Heart left ventricle (tissue), 16 donors: ENCODE results near the gene LXN. TPM values are rescaled to one million over a fixed set of nuclear protein-coding genes. Genes with fewer than 3 reads are reported as not detected.
A peak's percentile ranks its signal among the peaks of the same experiment; 100 is the strongest.

Experiments used
- ATAC-seq, 4 donors: fragments of 200-7000 bp; cut with Tn5 transposase; one replicate each; pipeline ENCODE4 v1.9.1; 2020 to 2022; ENCODE audit warnings: moderate library complexity in 4 of 4, mild to moderate bottlenecking in 3 of 4, moderate number of reproducible peaks in 1 of 4
- DNase-seq, 5 donors: peaks; one replicate each; pipeline ENCODE4 v3.0.0-alpha.2; 2020
- H3K27ac ChIP-seq, 12 donors: fragments of 200-600 bp; sonication (generic) in 4 of 12; one replicate each; pipeline versions ENCODE4 v1.5.0 to v1.8.0; 2016 to 2022; ENCODE audit warnings: mild to moderate bottlenecking in 2 of 12
- H3K27me3 ChIP-seq, 9 donors: fragments of 200-600 bp; sonication (generic) in 2 of 9; one replicate each; pipeline versions ENCODE4 v1.5.1 to v1.8.0; 2016 to 2022; ENCODE audit warnings: mild to moderate bottlenecking in 3 of 9
- H3K36me3 ChIP-seq, 9 donors: fragments of 200-600 bp; sonication (generic) in 2 of 9; one replicate each; pipeline versions ENCODE4 v1.5.0 to v1.8.0; 2018 to 2022; ENCODE audit warnings: mild to moderate bottlenecking in 2 of 9
- H3K4me1 ChIP-seq, 12 donors: fragments of 200-600 bp; sonication (generic) in 4 of 12; one replicate each; pipeline versions ENCODE4 v1.5.0 to v1.8.0; 2016 to 2022; ENCODE audit warnings: mild to moderate bottlenecking in 3 of 12
- H3K4me3 ChIP-seq, 12 donors: fragments of 200-600 bp; sonication (generic) in 4 of 12; one replicate each; pipeline versions ENCODE4 v1.5.0 to v1.8.0; 2017 to 2022; ENCODE audit warnings: mild to moderate bottlenecking in 9 of 12, moderate library complexity in 4 of 12
- H3K9me3 ChIP-seq, 12 donors: fragments of 200-600 bp; sonication (generic) in 4 of 12; one replicate each; pipeline versions ENCODE4 v1.5.0 to v1.8.0; 2016 to 2022; ENCODE audit warnings: mild to moderate bottlenecking in 1 of 12
- POLR2A ChIP-seq, 2 donors: fragments of 450-650 bp; IDR thresholded peaks; one replicate each; pipeline ENCODE4 v1.6.1; 2017; ENCODE audit warnings: antibody characterized with exemption in 2 of 2, mild to moderate bottlenecking in 2 of 2, moderate library complexity in 2 of 2
- WGBS, 4 donors: extraction: QIAGEN DNeasy Blood & Tissue Kit in 2 of 4; methylation state at CpG; one replicate each; pipeline versions ENCODE4 v1.1.5 to v1.1.7; 2013 to 2018; 5-methylcytosine and 5-hydroxymethylcytosine counted together
- intact Hi-C, 10 donors: fragments of 100-400 bp; cut with DNase I; formaldehyde crosslinking; loops; one replicate each; pipeline versions ENCODE4 v1.11.1 to v1.14.2; 2022
- polyA plus RNA-seq, 2 donors: library from polyadenylated mRNA; stranded (reverse); fragments of 200-250 nt; gene quantifications; one replicate each; pipeline ENCODE4 v1.2.3, GENCODE V29; 2013
- total RNA-seq, 9 donors: library from RNA; depleted of rRNA in 2 of 9; stranded (reverse); fragments of >200 nt in 2 of 9; fragmentation: NEBNext Ultra II Directional in 3 of 9; extraction: Animal tissue kit (Norgen Biotek cat#: 25700) in 3 of 9; gene quantifications; one replicate each; pipeline versions ENCODE4 v1.1.0 to v1.2.4, GENCODE V29; 2016 to 2023
- TF ChIP-seq, protein P1 (sequence below), 12 donors: fragments of 200-600 bp; sonication (generic) in 4 of 12; IDR thresholded peaks; one replicate each; pipeline versions ENCODE4 v1.5.0 to v1.8.0; 2018 to 2022; ENCODE audit warnings: antibody characterized with exemption in 12 of 12, mild to moderate bottlenecking in 5 of 12
- donor health status: ischemic (EF 13 %, LVEDD 7.1; RV severe dilation, severe dysfunction).
- donor health status: healthy with polysubstance abuse.
- donor health status: DM: no; HTN: yes; CAD: no.
- donor health status: DM: no; HTN: no; CAD: no.
- donor health status: ischemic (EF 25% LVEDD 6.9; RV normal size, moderate dysfunction).
- donor health status: ischemic (EF 25% LVEDD 5.7; RV mildly dilated, moderate dysfunction).
- donor health status: healthy.
- donor health status: DM: yes; HTN: yes; CAD: no.
- donor health status: ischemic (EF 35%, LVEDD 5.7; RV mildly dilated, moderate dysfunction).
- donor health status: nonischemic (EF 11% LVEDD 7.7; RV severe dilation, severe dysfunction).
- donor health status: DM: yes; HTN: yes; CAD: no.
- donor health status: PGD.
- donor health status: ischemic (EF 29% LVEDD 5.4; RV normal size, mild dysfunction).
- donor health status: nonischemic (EF 23%, LVEDD 6.1; RV moderate dilation, normal function).

LXN gene
- total and polyA plus RNA-seq, 11 donors = 2.3 to 21.8 (median 3.5) TPM

- Histone ChIP-seq H3K9me3 (no peaks in the 10 kb centered on the region), H3K4me3 (no peak overlapping the region), H3K27ac (no peak overlapping the region), H3K4me1 (peaks cover 0 to 52% (median 21%) of the 10 kb centered on the region in 12 donors), H3K36me3 (peaks cover 0 to 38% (median 10%) of the 10 kb centered on the region in 9 donors), H3K27me3 (no peaks in the 10 kb centered on the region)
- ATAC-seq (no peak), DNase-seq (no peak)
- no peak for TF ChIP-seq POLR2A (IDR thresholded peaks at IDR 0.05)
- 73 to 93% (median 85%) methylated on average over 4 of the region's 4 CpGs for WGBS, 4 donors
- intact Hi-C loops = no loop called here
These were observed 38.2 kb upstream of the LXN start for GRCh38 chr3:158710601-158711000.

DNA sequence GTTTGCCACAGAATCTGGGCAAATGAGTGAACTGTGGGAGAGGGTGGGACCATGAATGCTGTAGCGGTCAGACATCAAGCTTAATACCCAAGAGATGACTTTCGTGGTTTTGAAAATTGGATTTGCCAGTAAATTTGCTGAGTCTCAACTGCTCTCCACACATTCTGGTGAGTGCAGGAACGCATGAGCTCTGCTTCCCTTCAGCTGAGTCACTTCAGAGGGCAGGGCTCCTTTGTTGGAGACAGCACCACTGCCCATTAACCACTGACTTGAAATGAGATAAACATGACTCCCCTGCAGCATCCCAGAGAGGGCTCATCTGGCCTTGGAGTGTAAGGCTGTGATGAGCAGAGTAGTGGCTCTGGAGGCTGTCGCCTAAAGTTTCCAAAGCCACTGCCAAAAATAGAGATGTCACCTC lies 37.2 kb upstream of the LXN start:
- Histone ChIP-seq H3K9me3 (no peaks in the 10 kb centered on the region), H3K27ac (peak overlapping the region in 1 of 12 donors; percentile 14), H3K4me1 (peaks cover 0 to 52% (median 21%) of the 10 kb centered on the region in 12 donors), H3K4me3 (no peak overlapping the region), H3K27me3 (no peaks in the 10 kb centered on the region), H3K36me3 (peaks cover 0 to 41% (median 16%) of the 10 kb centered on the region in 9 donors)
- TF ChIP-seq POLR2A (IDR thresholded peaks at IDR 0.05) = no peak
- TF ChIP-seq, protein P1, sequence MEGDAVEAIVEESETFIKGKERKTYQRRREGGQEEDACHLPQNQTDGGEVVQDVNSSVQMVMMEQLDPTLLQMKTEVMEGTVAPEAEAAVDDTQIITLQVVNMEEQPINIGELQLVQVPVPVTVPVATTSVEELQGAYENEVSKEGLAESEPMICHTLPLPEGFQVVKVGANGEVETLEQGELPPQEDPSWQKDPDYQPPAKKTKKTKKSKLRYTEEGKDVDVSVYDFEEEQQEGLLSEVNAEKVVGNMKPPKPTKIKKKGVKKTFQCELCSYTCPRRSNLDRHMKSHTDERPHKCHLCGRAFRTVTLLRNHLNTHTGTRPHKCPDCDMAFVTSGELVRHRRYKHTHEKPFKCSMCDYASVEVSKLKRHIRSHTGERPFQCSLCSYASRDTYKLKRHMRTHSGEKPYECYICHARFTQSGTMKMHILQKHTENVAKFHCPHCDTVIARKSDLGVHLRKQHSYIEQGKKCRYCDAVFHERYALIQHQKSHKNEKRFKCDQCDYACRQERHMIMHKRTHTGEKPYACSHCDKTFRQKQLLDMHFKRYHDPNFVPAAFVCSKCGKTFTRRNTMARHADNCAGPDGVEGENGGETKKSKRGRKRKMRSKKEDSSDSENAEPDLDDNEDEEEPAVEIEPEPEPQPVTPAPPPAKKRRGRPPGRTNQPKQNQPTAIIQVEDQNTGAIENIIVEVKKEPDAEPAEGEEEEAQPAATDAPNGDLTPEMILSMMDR (IDR thresholded peaks at IDR 0.05) = no peak
- intact Hi-C loops = no loop called here
- DNase-seq (no peak), ATAC-seq (peak; percentile 6 to 67 (median 38))
- WGBS, 4 donors = 51 to 77% (median 70%) methylated on average over 4 of the region's 4 CpGs

DNA sequence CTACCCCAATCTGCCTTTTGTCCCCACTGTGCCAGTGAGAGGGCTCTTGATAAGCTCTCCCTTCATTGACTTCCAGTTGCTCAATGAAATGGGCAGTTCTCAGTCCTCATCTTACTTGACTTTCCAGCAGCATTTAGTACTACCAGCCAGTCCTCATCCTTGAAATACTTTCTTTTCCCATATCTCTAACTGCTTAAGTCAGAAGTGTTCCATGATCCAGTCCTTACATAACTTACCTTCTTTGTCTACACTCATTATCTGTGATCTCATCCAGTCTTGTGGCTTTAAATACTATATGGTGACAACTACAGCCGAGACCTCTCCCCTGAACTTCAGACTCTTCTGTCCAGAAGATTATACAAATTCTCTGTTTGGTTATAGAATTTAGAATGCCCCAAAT lies 31.1 kb upstream of the LXN start:
- H3K36me3 ChIP-seq = peaks cover 0 to 38% (median 14%) of the 10 kb centered on the region in 9 donors
- 60 to 96% (median 80%) methylated on average over 1 of the region's 1 CpG for WGBS, 4 donors

DNA sequence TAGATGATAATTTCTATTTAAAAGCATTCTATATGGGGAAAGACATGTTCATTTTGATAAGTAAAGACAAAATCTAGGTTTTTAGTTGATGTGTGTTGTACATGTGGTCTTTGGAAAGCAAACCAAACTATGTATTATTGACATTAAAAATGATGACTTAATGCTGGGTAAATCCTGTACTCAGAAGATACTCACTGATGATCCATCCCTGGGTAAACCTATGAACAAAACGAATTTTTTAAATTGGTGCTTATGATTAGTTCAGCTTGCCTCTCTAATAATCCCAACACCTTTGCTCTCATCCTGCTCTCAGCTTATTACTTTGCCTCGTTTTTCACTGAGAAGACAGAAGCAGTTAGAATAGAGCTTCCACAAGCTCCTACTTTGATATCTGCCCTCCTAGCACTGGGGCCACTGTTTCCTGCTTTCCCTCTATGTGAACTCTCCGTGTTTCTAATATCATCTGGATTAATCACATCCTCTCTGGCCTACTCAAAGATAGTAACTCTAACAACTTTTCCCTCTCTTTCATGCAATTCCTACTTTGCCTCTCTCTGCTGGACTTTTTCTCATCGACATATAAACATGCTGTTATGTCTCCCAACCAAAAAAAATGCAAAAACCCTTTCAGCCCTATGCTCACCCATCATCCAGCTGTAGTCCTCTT lies 30.5 kb upstream of the LXN start:
- TF ChIP-seq, protein P1 (IDR thresholded peaks at IDR 0.05) = no peak
- TF ChIP-seq POLR2A (IDR thresholded peaks at IDR 0.05) = no peak
- H3K27ac ChIP-seq = no peak overlapping the region
- intact Hi-C loops = no loop called here

More for the DNA sequence above, 31.1 kb upstream of the LXN start:
- TF ChIP-seq POLR2A (IDR thresholded peaks at IDR 0.05) = no peak
- TF ChIP-seq, protein P1 (IDR thresholded peaks at IDR 0.05) = no peak
- no peaks in the 10 kb centered on the region for H3K9me3 ChIP-seq
- peaks cover 0 to 34% (median 8%) of the 10 kb centered on the region in 12 donors for H3K4me1 ChIP-seq
- DNase-seq (no peak), ATAC-seq (no peak)
- H3K4me3 ChIP-seq = no peak overlapping the region
- H3K27me3 ChIP-seq = no peaks in the 10 kb centered on the region
- no peak overlapping the region for H3K27ac ChIP-seq
- intact Hi-C loops = no loop called here

More for the DNA sequence above, 30.5 kb upstream of the LXN start:
- 66 to 72% (median 69%) methylated on average over 4 of the region's 4 CpGs for WGBS, 4 donors
- H3K36me3 ChIP-seq = peaks cover 0 to 33% (median 8%) of the 10 kb centered on the region in 9 donors
- ATAC-seq (no peak), DNase-seq (no peak)
- peaks cover 0 to 34% (median 8%) of the 10 kb centered on the region in 12 donors for H3K4me1 ChIP-seq
- no peaks in the 10 kb centered on the region for H3K27me3 ChIP-seq
- H3K9me3 ChIP-seq = no peaks in the 10 kb centered on the region
- no peak overlapping the region for H3K4me3 ChIP-seq
